Breast epithelium (tissue), 4 donors: ENCODE results near the gene KRT4. TPM values are rescaled to one million over a fixed set of nuclear protein-coding genes. Genes with fewer than 3 reads are reported as not detected.

Experiments
- DNase-seq, 2 donors: peaks; one replicate each; pipeline ENCODE4 v3.0.0-alpha.2; 2019; ENCODE audit warnings: low spot score in 2 of 2
- H3K27ac ChIP-seq, 2 donors: fragments of 200-600 bp; sonication (generic) in 1 of 2; one replicate each; pipeline ENCODE4 v1.5.1; 2016 to 2019; ENCODE audit warnings: mild to moderate bottlenecking in 1 of 2
- H3K27me3 ChIP-seq, 2 donors: fragments of 200-600 bp; sonication (generic) in 1 of 2; one replicate each; pipeline versions ENCODE4 v1.5.1 to v1.6.0; 2017 to 2019; ENCODE audit warnings: control low read depth in 1 of 2, mild to moderate bottlenecking in 1 of 2
- H3K36me3 ChIP-seq: fragments of 200-600 bp; one replicate; pipeline ENCODE4 v1.5.1; 2019
- H3K4me1 ChIP-seq, 2 donors: fragments of 200-600 bp; sonication (generic); one replicate each; pipeline ENCODE4 v1.5.1; 2016 to 2019; ENCODE audit warnings: control low read depth in 1 of 2
- H3K4me3 ChIP-seq, 3 donors: fragments of 200-600 bp; sonication (generic); 1 replicate in 2 of 3; 2 replicates in 1 of 3; pipeline ENCODE4 v1.5.1; 2016 to 2019; ENCODE audit warnings: mild to moderate bottlenecking in 3 of 3, moderate library complexity in 2 of 3
- H3K9me3 ChIP-seq, 2 donors: fragments of 200-600 bp; sonication (generic) in 1 of 2; one replicate each; pipeline ENCODE4 v1.5.1; 2016 to 2019; ENCODE audit warnings: control low read depth in 1 of 2
- POLR2A ChIP-seq: fragments of 450-650 bp; IDR thresholded peaks from one replicate; pipeline ENCODE4 v1.6.1; 2016; ENCODE audit warnings: antibody characterized with exemption, mild to moderate bottlenecking, moderate library complexity
- POLR2AphosphoS5 ChIP-seq, 3 donors: sonication (generic); formaldehyde crosslinking; IDR thresholded peaks; one replicate each; pipeline ENCODE4 v1.6.1; 2017; ENCODE audit warnings: antibody characterized with exemption in 3 of 3
- intact Hi-C: fragments of 100-400 bp; cut with DNase I; formaldehyde crosslinking; loops from one replicate; pipeline ENCODE4 v1.15.1; 2023; ENCODE audit warnings: low total_unique reads
- total RNA-seq, 3 donors: library from RNA; depleted of rRNA; stranded (reverse); fragments of >200 nt; gene quantifications; one replicate each; pipeline ENCODE4 v1.1.0, GENCODE V29; 2016
- TF ChIP-seq, protein P1 (sequence below), 3 donors: fragments of 450-650 bp; IDR thresholded peaks; one replicate each; pipeline ENCODE4 v1.5.1; 2016 to 2017; ENCODE audit warnings: antibody characterized with exemption in 3 of 3, mild to moderate bottlenecking in 3 of 3, moderate library complexity in 3 of 3

The KRT4 gene
- total RNA-seq, 3 donors from 2014 or later, result 0.33 TPM; not detected in 2

DNA sequence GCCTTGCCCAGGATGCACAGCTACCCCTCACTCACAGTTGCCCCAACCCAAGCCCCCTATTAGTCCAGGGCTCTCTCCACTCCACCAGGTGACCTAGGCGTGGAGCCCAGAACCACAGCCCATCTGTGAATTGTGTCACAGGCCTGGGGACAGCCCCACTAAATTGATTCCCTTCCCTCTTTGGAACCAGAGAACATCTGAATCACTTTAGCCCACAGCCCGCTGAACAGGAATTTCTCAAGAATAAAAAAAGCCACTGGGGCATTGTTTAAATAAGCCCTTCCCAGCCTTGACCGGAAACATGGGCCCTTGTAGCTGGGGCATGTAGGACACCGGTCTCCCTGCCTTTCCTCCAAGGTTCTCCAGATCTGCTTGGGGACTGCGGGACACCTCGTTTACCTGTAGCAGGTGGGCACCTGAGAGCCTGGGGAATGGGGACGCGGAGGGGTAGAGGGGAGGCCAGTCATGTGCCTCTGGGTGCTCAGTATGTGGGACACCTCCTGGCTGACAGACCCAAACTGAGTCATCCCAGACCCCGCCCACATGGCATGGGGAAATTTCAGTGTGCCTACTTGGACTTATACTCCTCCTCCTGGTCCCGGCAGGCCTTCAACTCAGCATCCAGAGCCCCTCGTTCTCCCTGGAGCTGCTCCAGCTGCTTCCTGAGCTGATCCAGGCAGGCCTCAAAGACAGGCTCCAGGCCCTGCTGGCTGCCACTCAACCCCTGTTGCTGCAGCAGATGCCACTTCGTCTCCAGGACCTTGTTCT, 33.6 kb upstream of the KRT4 start:
- intact Hi-C loops, result loop anchor here (10.0 kb wide), 1 partner anchor 53 kb away; the partner anchor contains the start of gene KRT3
- Histone ChIP-seq H3K27ac (no peak overlapping the region), H3K9me3 (no peaks in the 10 kb centered on the region), H3K27me3 (no peaks in the 10 kb centered on the region), H3K4me3 (no peak overlapping the region), H3K36me3 (no peaks in the 10 kb centered on the region), H3K4me1 (no peaks in the 10 kb centered on the region)
- no peak for DNase-seq
- TF ChIP-seq POLR2AphosphoS5 (IDR thresholded peaks at IDR 0.05), result no peak
- TF ChIP-seq, protein P1, sequence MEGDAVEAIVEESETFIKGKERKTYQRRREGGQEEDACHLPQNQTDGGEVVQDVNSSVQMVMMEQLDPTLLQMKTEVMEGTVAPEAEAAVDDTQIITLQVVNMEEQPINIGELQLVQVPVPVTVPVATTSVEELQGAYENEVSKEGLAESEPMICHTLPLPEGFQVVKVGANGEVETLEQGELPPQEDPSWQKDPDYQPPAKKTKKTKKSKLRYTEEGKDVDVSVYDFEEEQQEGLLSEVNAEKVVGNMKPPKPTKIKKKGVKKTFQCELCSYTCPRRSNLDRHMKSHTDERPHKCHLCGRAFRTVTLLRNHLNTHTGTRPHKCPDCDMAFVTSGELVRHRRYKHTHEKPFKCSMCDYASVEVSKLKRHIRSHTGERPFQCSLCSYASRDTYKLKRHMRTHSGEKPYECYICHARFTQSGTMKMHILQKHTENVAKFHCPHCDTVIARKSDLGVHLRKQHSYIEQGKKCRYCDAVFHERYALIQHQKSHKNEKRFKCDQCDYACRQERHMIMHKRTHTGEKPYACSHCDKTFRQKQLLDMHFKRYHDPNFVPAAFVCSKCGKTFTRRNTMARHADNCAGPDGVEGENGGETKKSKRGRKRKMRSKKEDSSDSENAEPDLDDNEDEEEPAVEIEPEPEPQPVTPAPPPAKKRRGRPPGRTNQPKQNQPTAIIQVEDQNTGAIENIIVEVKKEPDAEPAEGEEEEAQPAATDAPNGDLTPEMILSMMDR (IDR thresholded peaks at IDR 0.05), result no peak
- no peak for TF ChIP-seq POLR2A

DNA sequence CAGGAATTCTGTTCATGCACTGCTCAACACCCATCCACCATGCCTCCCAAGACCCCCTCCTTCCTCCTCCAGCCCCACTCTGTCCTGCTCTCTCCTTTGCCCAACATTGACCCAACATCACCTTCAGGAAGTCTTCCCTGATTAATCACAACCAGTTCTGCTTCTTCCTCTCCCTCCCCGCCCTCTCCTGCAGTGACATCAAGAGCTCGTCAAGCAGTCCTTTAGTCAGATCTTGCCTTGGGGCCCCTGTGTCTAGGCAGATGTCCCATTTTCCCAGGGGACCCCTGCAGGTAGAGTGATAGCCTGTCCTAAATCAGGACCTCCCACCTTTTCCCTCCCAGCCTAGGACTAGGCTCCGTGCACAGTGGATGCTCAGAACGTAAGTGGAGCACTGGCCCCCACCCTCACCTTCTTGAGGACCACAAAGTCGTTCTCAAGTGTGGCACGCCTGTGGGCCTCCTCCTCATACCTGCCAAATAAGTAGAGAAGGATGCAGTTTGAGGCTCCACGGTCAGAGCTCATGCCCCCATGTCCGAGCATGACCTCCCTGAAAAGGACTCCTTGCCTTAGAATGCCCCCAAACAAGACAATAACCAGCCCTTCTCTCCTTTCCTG, 32.5 kb upstream of the KRT4 start:
- Histone ChIP-seq H3K27me3 (no peaks in the 10 kb centered on the region), H3K4me3 (no peak overlapping the region), H3K9me3 (no peaks in the 10 kb centered on the region), H3K36me3 (no peaks in the 10 kb centered on the region), H3K4me1 (no peaks in the 10 kb centered on the region), H3K27ac (no peak overlapping the region)
- no peak for DNase-seq
- intact Hi-C loops, result loop anchor here (10.0 kb wide), 1 partner anchor 52 kb away; the partner anchor contains the start of gene KRT3
- TF ChIP-seq POLR2AphosphoS5 (IDR thresholded peaks at IDR 0.05) (no peak), POLR2A (no peak)
- TF ChIP-seq, protein P1 (IDR thresholded peaks at IDR 0.05), result no peak

DNA sequence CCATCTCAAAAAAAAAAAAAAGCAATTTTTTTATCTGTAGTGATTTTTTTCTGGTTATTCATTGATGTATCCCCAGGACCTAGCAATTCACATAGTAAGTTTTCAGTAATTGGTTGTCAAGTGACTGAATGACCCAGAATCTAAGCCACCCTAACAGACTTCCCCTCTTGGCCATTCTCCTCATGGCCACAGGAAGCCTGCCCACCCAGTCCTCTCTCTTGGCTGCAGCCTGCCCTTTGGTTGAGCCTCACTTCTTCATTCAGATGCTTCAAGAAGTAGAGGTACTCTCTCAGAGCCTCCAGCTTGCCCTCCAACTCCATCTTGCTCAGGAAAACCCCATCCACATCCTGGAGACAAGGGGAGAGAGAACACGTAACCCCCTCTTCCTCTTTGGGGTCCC, 32.0 kb upstream of the KRT4 start:
- Histone ChIP-seq H3K27me3 (no peaks in the 10 kb centered on the region), H3K9me3 (no peaks in the 10 kb centered on the region), H3K4me1 (no peaks in the 10 kb centered on the region), H3K4me3 (no peak overlapping the region), H3K27ac (no peak overlapping the region), H3K36me3 (no peaks in the 10 kb centered on the region)
- intact Hi-C loops, result loop anchor here (10.0 kb wide), 1 partner anchor 51 kb away; the partner anchor contains the start of gene KRT3
- no peak for TF ChIP-seq POLR2AphosphoS5 (IDR thresholded peaks at IDR 0.05)
- no peak for TF ChIP-seq POLR2A
- TF ChIP-seq, protein P1 (IDR thresholded peaks at IDR 0.05), result no peak
- DNase-seq, result no peak

DNA sequence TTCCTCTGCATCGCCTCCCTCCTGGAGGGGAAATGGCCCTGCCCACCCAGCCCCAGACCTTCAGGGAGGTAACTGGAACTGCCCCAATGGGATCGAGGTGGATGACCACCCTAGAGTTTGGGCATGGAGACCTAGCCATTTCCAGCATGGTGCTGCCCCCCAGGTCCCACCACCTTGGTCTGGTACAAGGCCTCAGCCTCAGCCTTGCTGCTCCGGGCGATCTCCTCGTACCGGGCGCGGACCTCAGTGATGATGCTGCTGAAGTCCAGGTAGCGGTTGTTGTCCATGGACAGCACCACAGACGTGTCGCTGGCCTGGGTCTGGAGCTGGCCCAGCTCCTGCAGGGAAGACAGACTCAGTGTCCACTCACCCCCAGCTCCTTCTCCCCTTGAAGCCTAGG, 30.5 kb upstream of the KRT4 start:
- Histone ChIP-seq H3K36me3 (no peaks in the 10 kb centered on the region), H3K4me1 (no peaks in the 10 kb centered on the region), H3K27me3 (no peaks in the 10 kb centered on the region), H3K27ac (no peak overlapping the region), H3K4me3 (no peak overlapping the region), H3K9me3 (no peaks in the 10 kb centered on the region)
- DNase-seq, result no peak
- TF ChIP-seq, protein P1 (IDR thresholded peaks at IDR 0.05), result no peak
- TF ChIP-seq POLR2AphosphoS5 (IDR thresholded peaks at IDR 0.05) (no peak), POLR2A (no peak)
- intact Hi-C loops, result loop anchor here (10.0 kb wide), 1 partner anchor 50 kb away; the partner anchor contains the start of gene KRT3
